NCI-H345 treated with DMSO at 0.1 percent for 48 hours (cell line): ENCODE data around the gene BAMBI.
"Not testable (repeated sequence)": the region's sequence is repeated elsewhere in the genome, so short reads cannot be mapped to it uniquely, and the experiment has no call there.

Experiments
- DNase-seq: peaks from one replicate; lab custom pipeline; 2025; ENCODE audit not compliant: unreplicated experiment; lab: John Stamatoyannopoulos, UW

The BAMBI gene, protein sequence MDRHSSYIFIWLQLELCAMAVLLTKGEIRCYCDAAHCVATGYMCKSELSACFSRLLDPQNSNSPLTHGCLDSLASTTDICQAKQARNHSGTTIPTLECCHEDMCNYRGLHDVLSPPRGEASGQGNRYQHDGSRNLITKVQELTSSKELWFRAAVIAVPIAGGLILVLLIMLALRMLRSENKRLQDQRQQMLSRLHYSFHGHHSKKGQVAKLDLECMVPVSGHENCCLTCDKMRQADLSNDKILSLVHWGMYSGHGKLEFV

DNA sequence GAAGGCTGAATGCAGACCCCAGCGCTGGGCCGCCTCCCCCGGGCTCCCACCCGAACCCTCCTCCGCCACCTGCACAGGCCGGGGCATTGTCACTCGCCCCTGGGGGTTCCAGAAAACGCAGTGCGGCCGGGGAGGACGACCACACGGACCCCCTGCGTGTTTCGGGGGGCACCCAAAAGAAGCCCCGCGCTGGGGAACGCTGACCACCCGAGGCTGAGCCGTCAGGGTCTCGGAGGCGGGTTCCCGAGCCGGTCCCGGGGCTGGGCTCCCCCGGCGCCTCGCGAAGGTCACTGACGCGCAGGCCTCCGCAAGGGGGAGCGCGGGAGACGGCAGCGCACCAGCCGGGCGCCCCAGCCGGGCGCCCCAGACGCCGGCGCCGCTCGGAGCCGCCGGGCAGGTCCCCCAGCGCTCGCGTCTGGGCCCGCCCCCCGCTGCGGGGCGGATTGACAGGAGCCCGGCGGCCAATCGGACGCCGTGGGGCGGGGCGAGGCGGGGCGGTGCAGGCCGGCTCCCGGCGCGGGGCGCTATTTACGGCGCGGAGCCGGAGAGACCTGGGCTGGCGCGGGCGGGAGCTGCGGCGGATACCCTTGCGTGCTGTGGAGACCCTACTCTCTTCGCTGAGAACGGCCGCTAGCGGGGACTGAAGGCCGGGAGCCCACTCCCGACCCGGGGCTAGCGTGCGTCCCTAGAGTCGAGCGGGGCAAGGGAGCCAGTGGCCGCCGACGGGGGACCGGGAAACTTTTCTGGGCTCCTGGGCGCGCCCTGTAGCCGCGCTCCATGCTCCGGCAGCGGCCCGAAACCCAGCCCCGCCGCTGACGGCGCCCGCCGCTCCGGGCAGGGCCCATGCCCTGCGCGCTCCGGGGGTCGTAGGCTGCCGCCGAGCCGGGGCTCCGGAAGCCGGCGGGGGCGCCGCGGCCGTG, at the start of gene BAMBI:
Gene BAMBI, plus strand, starts transcription at position 554 of the 920 bp plus-strand sequence. CDS start 377 bp downstream, outside the sequence.
- peak; percentile 68 for DNase-seq

DNA sequence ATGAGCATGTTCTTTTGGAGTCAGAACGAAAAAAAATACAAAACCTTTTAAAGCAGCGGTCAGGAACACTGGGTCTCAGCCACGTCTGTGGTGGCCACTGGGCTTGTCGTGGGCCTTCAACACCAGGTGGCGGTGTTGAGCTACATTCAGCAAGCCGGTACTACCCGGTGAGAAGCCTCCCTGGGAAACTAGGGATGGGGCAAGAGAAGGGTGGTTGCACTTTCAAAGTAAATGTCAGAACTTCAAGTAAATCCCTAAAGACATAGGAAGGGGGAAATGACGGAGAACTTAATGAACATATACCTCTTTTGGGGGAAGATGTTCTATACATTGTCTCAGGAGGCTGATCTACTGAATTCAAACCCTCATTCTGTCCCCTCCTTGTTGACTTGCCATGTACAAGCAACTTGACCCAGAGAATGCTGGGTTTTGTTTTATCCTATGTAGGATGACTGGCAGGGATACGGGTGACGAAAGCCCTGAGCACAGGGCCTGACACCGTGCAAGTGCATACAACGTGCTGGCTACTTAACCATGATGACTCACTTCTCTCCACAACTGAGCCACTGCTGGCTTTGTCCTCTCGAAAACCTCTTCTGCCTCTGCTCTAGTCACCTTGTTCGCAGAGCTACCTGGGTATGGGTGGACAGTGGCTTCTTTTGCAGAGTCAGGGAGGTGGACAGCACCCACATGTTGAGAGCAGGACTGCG, 49.0 kb upstream of the BAMBI start:
- peak; percentile 40 for DNase-seq

DNA sequence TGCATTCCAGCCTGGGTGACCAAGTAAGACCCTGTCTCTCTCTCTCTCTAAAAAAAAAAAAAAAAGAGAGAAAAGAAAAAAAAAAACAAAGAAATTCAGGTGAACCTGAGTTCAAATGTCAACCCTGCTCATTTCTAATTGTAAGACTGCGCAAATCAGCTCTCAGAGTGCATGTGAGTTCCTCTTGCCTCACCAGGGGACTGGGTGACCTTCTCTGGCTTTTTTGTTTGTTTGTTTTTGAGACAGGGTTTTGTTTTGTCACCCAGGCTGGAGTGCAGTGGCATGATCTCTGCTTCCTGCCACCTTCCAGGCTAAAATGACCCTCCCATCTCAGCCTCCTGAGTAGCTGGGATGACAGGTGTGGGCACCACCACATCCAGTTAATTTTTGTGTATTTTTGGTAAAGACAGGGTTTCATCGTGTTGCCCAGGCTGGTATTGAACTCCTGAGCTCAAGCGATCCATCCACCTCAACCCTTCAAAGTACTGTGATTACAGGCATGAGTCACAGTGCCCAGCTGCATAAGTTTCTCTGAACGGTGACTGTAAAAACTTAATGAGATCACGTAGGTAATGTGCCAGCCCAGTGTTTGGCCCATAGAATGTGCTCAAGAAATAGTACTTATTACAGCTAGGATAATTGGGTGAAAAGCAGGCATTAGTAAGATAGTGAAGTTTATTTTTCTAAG, 45.3 kb upstream of the BAMBI start:
- no peak for DNase-seq

DNA sequence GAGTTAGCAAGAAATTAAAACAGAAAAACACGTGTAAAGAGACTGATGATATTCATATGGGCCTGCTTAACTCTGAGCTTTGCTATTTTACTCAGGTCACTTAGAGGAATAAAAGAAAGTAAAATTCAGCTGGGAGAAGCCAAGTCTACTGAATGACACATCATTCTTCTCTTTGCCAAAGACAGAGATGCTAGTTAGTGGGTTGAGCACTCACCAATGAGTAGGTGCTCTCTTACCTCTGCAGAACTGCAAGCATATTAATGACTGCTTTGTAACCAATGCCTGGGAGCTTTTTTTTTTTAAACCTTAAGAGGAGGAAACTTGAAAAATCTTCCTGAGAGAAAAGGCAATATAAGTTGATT, 44.8 kb upstream of the BAMBI start:
- DNase-seq, result no peak

DNA sequence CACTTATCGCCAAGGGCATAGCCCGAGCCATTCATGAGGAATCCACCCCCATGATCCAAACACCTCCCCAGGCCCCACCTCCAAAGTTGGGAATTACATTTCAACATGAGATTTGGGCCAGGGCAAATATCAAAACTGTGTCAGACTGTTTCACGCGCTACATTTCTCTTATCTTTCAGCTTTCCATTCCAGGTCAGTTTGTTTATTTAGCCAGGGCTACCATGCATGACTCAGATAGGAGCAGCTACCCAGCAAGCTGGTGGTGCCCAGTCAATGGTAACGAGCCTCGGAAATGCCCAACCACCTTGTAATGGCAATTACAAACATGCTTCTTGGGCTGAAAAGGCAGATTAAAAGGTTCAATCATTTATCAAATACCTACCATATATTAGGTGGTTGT, 43.6 kb upstream of the BAMBI start:
- no peak for DNase-seq

DNA sequence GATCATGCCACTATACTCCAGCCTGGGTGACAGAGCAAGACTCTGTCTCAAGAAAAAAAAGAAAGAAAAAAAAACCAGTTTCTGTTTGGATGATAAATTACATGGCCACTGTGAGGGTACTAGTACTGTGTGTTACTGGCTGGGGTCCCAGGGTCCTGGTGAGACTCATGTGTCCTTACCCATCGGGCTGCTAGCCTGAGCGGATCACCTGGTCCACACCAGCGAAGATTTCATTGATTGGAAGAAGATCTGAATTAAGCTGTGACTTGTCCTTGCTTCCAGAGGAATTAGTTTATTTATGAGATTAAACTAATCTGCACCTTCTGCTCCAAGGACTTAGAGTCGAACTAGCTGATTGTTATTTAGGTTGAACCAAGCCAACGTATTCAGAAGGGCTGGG, 40.0 kb upstream of the BAMBI start:
- no peak for DNase-seq

DNA sequence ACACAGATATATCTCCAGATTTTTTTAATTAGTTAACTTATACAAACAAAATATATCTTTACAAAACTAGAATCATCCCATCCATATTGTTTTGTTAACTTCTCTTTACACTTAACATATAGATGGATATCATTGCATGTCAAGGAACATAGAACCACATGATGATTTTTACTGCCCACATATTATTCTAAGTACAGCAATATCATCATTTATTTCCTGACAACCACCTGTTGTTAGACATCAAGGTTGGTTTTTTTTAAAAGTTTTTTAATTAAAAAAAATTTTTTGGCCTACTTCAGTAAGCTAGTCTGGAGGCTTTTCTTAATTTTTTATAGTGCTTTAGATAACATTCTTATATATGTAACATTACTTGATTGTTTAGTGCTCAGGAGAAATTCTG, 38.9 kb upstream of the BAMBI start:
- DNase-seq, result no peak

DNA sequence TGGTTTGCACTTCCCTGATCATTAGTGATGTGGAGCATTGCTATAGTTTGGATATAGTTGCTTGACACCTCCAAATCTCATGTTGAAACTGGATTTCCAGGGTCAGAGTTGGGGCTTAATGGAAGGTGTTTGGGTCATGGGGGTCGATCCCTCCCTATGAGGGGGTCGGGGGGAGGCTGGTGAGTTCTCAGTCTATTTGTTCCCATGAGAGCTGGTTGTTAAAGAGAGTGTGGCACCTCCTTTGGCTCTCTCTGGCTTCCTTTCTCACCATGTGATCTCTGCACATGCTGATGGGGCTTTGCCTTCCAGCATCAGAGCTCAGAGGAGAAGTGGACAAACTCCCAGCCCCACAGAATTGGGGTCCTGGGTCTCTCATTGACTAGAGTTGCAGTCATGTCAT, 36.8 kb upstream of the BAMBI start:
- DNase-seq, result no peak

DNA sequence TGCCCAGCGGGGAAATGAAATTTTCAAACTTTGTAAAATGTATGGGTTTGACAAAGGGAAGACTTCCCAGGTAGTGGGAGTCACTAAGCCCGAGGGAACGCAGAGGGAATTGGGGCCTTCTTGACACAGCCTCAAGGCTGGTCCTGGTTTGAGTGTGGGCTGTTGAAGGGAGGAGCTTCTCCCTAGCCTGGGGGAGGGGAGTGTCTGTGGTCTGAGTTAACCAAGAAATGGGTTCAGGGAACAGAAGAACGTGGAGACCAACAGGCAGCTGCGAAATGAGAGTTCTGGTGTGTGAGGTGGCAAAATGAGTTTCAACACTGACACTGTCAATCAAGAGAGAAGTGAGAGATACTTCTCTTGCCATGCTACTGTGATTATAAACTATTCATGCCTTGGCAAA, 32.7 kb upstream of the BAMBI start:
- DNase-seq, result no peak

DNA sequence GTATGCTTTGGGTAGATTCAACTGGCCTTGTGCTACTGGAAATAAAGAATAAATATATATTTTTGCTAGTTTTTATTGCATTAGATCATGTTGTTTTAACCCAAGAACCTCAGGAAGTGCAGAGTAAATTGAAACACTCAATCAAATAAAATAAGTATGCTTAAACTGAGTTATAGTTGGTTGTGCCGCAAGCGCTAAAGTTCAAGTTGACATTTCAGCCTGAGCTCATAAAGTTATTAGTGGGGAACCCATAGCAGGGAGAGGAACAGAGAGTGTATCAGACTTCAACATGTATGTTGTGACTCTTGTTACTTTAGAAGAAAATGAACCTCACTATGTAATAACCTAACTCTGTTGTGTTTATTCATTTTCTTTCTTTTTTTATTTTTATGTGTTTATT, 25.2 kb upstream of the BAMBI start:
- DNase-seq, result no peak

DNA sequence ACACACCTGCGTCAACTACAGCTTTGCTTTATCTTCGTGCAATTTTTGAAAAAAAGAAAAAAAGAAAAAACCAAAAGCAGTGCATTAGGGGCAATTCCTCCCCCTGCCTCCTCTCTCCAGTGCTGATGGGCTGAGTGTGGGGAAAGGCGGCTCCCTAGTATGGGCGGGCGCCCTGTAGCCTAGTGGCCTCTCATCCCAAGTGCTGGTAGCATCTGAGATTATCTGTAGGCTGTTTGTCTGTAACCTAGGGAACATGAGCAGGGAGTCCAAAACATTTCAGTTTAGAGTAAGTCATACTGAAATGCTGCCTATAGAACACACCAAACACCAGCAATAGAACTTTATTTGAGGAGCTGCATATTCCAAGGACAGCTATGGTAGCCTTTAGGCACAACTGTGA, 24.6 kb upstream of the BAMBI start:
- DNase-seq, result no peak

DNA sequence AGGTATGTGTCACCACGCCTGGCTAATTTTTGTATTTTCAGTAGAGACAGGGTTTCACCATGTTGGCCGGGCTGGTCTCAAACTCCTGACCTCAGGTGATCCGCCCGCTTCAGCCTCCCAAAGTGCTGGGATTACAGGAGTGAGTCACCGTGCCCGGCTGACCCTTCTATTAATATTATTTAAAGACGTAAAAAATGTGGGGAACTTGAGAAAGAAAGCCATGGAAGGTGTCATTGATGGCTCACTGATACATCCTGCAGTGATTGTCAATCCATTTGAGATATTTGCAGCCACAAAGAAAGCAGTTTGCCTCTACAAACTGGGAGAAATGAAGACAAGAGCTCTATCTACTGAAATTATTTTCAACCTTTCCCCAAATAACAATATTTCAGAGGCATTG, 18.5 kb upstream of the BAMBI start:
- DNase-seq, result not testable (repeated sequence)

DNA sequence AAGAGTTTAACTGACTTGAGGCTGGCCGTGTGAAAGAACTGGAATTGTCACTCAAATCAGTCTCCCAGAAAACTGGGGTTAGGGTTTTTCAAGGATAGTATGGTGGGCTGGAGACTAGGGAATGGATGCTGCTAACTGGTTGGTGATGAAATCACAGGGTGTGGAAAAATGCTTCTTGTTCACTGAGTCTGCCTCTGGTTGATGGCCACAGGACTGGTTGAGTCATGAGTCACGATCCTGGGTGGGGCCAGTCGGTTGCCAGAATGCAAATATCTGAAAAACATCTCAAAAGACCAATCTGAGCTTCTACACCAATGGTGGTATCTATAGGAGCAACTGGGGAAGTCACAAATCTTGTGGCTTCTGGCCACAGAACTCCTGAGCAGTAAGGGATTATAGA, 16.3 kb upstream of the BAMBI start:
- no peak for DNase-seq

DNA sequence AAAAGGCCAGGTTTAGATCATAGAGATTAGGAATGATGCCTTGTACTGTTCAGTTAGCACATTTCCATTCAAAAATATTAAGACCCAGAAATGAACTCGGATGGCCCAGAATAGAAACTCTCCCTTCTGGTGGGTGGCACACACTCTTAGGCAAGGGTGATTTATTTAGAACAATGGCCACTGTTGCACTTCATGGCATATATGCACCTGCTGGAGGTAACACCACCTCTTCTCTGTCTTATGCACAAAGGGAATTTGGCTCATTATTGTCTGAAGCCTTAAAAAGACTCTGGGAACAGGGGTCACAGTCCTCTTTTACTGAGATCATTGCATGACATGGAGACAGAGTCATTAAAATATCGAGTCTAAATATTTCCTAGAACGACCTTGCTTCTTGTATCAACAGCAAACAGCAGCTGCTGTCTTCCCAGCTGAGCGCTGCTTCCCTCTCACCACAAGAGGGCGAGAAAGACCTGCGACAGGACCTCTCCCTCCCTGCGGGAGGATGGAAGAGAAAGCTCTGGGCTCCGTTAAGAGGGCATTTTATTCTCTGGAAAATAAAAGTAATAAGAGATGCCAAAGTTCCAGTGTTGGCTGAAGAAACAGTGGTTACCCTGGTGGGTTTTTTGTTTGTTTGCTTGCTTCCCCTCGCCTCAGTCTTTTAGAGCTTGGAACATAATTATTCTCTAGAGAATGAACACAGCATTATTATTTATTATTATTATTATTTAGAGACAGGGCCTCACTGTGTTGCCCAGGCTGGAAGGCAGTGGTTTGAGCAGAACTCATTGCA, 13.5 kb upstream of the BAMBI start:
- peak; percentile 90 for DNase-seq

DNA sequence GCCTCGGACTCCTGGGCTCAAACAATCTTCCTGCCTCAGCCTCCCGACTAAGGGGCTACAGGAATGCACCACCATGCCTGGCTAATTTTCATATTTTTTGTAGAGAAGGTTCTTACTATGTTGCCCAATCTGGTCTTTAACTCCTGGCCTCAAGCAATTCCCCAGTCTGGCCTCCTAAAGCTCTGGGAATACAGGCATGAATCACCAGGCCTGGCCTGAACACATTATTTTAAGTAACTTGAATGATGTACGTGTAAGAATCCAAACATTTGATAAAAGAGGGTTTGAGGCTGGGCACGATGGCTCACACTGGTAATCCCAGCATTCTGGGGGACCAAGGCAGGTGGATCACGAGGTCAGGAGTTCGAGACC, 13.0 kb upstream of the BAMBI start:
- DNase-seq, result no peak

DNA sequence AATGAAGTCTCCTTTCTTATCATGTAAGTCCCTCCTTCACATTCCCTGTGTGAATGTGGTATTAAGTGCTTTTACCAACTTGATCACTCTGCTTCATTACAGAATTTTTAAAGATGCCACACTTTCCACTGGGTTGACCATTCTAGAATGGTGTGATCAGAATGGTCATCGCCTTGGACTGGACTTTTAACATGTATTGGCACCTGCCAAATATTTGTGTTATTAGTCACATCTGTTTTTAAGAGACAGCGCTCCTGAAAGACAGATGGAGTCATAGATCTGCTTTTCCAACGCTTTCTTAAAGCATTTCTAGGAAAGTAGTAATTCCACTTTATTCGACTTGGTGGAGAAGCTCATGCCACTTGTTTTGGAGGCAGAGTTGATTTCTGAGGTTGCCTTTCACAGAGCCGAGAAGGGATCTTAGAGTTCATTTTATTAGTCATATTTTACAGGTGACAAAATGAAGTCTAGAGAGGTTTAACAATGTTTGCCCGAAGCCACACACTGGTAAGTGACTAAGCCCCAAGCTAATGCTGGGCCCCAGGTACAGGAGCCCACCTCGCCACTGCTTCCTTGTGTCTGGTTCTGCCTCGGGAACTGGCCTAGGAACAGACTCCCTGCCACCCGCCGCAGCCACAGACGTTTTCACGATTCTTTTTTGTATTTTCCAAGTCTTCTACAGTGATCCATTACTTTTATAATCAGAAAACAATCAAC, 10.4 kb upstream of the BAMBI start:
- DNase-seq, result no peak

DNA sequence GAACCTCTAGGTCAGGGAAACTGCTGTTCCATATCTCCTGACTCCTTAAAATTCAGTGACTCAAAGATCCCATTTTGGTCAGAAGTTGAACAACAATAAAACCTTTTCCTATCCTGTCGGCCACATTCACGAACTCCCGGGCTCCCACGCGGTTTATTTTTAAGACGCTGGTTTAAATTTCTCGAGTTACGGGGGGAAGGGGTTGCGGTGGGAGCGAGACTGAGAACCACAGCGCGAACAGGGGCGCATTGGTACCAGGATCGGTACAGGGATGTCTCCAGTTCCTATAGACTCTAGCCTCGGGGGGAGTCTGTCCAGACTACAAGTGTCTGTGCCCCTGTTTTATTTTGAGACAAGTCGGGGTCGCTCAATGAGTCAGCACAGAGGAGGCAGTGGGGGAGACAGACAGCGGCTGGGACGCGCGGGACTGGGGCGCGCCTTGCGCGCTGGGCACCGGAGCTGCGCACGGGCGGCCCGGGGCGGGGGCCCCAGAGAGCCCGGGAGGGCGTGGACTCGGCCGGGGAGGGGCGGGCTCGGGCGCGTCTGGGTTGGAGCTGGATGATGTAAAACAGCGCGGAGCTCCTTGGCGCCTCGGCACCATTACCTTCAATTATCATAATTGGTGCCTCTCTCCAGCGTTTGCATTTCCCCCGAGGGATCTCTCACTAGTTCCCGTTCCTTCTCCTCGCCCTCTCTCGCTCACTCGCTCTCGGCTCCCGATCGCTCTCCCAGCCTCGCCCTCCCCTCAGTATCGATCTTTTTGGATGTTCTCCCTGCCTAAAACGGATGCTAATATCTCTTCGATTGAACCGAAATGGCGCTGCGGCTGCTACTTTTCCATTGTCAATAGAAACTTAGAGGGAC, 8.7 kb upstream of the BAMBI start:
- peak; percentile 55 for DNase-seq

DNA sequence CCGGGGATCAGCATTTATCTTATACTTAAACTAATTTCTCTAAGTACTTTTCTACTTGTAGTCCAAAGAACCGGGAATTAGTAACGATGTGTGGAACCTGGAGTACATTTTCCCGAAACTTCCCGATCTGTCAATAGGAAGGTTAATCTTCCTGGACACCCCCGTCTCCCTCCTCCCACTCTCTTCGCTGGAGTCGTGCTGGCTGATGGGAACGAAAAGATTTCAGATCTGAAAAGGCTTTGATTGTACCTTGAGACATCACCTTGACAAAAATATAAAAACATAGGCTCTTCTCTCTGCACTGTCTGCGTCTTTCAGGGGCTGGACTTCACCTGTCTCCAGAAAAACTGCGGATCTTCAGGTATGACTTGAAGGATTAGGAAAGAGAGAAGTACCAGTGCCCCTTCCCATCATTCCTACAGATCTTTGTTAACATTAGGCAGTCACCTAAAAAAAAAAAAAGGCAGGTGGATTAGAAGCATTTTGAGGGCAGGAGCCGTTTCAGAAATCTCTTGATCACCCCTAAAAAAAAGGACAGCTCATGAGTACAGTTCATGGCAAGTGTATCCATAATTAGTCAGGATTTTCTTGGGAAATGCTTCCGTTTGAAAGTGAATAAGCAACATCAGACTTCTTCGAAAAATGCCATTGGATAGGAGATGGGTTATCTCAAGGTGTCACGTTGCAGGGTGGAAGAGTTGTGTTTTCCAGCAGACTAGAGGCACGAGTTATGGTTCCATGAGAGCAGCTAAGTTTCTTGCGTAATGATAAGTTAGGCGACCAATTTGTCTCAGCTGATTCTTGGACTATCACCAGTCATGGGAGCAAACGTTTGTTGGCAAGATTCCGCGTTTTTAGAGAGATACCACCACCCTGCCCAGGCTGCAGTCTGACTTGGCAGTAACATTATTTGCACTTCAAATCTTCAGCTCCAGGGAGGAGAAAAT, 7.8 kb upstream of the BAMBI start:
- no peak for DNase-seq
